Skeletal muscle cell (primary cell): ENCODE measurements around the gene PTPRT.

Experiments
- DNase-seq: peaks from one replicate; pipeline ENCODE4 v3.0.0-alpha.2; 2010; ENCODE audit warnings: low read depth
- H3K4me3 ChIP-seq: 2 replicates; pipeline ENCODE4 v1.5.1; 2011; ENCODE audit warnings: low read depth, mild to moderate bottlenecking, control low read depth, low read length, moderate library complexity

The PTPRT gene

GRCh38 chr20:42610070-42610469, 579.6 kb downstream of the PTPRT start:
- DNase-seq: no peak
- no peak overlapping the region for H3K4me3 ChIP-seq

- no peak overlapping the region for H3K4me3 ChIP-seq
- no peak for DNase-seq
Measured at GRCh38 chr20:42609618-42610017, 580.1 kb downstream of the PTPRT start.

- no peak for DNase-seq
Measured at GRCh38 chr20:42604998-42605956, 584.4 kb downstream of the PTPRT start.

DNA sequence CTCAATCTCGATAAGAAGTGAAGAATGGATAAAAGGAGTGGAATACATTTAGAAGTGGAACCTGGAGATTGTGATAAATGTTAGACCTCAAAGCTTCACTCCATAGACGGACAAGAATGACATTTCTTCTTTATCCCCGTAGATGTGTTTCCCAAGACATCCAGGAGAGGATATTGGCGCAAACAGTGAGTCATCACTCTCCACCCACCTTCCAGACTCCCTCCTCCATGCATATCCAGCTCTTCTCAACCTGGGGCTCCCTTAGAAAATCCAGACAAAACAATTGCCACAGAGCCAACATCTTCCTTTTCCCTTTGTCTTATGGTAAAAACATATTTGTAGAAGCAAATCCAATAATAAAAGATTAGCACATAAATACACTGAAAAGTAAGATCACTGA, 586.1 kb downstream of the PTPRT start:
- no peak for DNase-seq
- H3K4me3 ChIP-seq: no peak overlapping the region

More at GRCh38 chr20:42604998-42605956, 584.4 kb downstream of the PTPRT start:
- H3K4me3 ChIP-seq: no peak overlapping the region

- no peak for DNase-seq
- no peak overlapping the region for H3K4me3 ChIP-seq
Measured at GRCh38 chr20:42598581-42598980, 591.1 kb downstream of the PTPRT start.

- no peak for DNase-seq
- no peak overlapping the region for H3K4me3 ChIP-seq
Measured at GRCh38 chr20:42595625-42596024, 594.1 kb downstream of the PTPRT start.

DNA sequence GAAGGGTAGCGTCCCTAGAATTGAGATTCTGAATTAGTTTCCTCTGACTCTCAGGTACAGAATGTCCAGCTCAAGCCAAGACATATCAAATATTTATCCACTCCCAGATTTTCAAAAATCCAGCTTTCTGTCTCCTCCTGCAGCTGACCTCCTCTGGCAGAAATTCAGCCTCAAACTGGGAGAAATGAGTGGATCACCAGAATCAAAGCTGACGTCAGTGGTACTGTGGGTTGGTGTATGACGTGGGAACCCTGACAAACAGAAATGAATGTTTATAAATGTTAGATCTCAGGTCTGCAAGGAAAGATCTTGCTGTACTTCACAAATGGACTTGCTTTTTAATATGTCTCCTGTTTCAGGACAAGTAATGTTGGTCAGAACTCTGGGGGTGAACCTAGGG, 595.0 kb downstream of the PTPRT start:
- DNase-seq: no peak
- H3K4me3 ChIP-seq: no peak overlapping the region

DNA sequence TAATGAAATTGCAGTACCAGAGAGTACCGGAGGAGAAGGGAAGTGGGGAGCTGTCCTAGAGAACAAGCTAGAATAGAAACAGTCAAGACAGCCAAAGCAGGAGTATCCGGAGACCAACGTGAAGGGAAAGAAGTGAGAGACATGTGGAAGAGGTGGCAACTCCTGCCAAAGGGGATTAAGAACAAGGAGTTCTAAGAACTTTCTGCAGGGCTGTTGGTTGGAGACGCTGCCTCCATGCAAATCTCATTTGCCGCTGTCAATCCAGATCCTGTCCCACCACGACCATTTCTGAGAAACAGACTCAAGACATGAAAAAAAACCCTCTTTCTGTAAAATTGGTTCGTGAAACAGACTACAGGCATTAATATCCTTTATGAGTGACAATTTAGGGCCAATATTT, 595.7 kb downstream of the PTPRT start:
- DNase-seq: no peak
- no peak overlapping the region for H3K4me3 ChIP-seq

DNA sequence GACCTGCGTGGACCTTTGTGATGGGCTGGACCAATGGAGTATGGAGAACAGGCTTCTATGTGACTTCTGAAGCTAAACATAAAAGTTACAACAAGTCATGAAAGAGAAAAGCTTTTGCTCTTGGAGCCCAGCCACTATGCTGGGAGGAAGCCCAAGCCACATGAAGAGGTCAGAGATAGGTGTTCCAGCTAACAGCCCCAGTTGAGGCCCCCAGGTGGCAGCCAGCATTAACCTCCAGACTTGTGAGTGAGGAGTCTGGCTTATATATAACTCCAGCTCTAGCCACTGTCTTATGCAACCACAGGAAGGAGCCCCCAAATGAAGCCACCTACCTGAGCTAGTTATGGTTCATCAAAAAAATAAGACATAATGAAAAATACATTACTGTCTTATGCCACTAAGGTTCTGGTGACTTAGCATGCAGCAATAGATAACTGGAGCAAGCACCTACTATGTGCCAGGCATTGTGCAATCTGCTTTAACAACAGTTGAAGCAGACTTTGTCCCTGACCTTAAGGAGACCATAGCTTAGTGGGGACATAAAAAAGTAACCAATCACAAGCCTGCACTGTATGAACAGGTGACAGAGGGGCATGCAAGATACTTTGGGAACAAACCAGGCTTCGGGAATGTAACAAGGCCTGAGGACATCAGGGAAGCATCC, 599.6 kb downstream of the PTPRT start:
- H3K4me3 ChIP-seq: no peak overlapping the region

GRCh38 chr20:42588847-42589246, 600.9 kb downstream of the PTPRT start:
- no peak for DNase-seq
- H3K4me3 ChIP-seq: no peak overlapping the region

More for the DNA sequence above, 599.6 kb downstream of the PTPRT start:
- no peak for DNase-seq

DNA sequence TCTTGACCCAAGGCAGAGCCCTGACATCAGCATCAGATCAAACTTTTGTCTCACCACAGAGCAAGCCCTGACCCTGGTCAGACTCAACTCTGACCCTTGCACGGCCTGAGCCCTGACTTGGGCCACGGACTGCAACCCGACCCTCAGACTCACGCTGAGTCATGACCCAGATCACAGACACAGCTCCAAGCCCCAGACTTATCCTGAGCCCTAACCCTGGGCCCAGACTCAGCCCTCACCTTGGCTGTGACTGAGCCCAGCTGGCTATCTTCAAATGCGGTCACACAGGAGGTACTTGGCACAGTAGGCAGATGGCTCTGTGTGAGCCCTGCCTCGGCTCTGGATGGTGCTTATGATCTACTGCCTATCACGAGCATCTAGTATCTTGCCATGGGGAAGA, 602.3 kb downstream of the PTPRT start:
- H3K4me3 ChIP-seq: no peak overlapping the region
- DNase-seq: no peak

DNA sequence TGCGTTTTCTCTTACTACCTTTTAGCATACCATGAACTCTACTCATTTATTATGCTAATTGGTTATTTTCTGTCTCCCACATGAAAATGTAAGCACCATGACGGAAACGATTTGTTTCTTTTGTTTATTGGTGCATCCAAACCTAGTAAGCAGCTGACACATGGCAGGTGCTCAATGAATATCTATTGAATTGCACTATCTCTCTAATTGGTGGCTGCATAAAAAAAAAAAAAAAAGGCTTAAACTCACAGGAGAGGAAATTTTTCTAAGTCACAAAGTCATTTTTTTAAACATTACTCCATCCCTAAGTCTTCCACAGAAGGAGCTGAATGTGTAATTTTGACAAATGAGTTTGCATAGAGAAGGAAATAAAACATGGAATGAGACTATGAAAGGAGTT, 608.4 kb downstream of the PTPRT start:
- DNase-seq: no peak
- no peak overlapping the region for H3K4me3 ChIP-seq

GRCh38 chr20:42576167-42576566, 613.5 kb downstream of the PTPRT start:
- DNase-seq: no peak
- H3K4me3 ChIP-seq: no peak overlapping the region

GRCh38 chr20:42572320-42573016, 617.2 kb downstream of the PTPRT start:
- no peak overlapping the region for H3K4me3 ChIP-seq
- no peak for DNase-seq

DNA sequence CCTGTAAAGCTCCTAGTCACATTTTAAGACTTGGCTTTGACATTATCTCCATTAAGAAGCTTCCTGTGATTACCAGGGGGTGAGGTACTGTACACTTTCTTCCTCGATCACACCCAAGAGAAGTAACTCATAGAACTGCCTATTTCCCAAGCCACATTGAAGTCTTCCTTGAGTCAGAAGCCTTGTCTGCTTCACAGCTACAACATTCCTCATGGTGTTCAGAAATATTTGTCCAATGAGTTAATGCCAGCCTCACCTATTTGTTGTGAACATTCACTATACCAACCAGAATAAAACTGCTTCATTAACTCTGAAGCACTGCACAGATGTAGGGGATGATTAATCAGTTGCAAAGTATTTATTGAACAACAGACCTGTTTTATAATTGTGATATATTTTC, 622.3 kb downstream of the PTPRT start:
- no peak for DNase-seq

GRCh38 chr20:42565235-42565995, 624.3 kb downstream of the PTPRT start:
- no peak overlapping the region for H3K4me3 ChIP-seq
- DNase-seq: no peak

More for the DNA sequence above, 622.3 kb downstream of the PTPRT start:
- H3K4me3 ChIP-seq: no peak overlapping the region

DNA sequence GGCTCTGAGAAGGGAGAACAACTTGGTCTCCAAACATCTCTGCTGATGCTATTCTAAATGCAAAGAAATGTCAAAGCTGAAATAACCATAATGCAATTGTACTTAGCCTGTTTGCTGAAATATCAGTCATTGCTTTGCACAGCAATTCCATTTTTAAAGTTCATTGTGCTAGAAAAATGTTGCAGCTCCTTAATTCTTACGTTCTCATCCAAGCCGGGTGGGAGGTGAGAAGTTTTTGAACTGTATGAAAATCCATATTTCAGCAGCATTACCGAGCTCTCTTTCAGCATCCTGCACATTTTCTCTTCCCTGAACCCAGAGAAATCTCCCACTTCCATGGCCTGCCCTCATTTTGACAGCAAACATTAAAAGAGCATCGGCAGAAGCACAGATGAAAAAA, 630.0 kb downstream of the PTPRT start:
- DNase-seq: no peak
- no peak overlapping the region for H3K4me3 ChIP-seq

DNA sequence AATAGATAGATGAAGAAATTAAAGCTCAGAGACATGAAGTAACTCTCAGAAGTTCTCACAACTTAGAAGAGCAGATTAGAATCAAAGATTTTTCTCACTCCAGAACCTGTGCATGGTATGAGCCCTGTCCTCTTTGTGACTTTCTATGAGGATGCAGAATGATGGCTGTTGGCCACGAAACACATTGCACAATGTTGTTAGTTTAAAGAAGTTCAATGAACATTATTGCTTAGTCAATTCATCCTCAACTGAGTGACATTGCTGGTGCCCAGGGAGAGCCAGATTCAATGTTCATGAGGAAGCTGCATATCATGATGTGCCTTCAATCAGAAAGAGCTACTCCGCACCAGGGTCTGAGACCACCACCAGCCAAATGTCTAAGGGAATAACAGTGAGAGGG, 633.1 kb downstream of the PTPRT start:
- DNase-seq: no peak
- H3K4me3 ChIP-seq: no peak overlapping the region

DNA sequence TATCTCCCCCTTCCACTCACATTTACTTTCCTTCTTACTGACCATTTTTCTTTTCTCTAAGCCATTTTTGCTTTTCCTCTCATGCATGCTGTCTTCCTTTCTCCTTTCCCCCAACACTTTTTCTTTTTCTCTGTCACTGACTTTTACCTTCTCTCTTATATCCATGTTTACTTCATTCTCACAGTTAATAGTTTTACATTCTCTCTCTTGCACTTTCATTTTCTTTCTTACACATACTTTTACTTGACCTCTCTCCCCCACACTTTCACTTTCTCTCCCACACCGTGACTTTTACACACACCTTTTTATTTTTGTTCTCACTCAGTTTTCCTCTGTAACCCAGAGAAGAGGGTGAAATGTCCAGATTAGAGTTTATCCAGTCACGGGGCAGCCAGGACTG, 636.3 kb downstream of the PTPRT start:
- DNase-seq: no peak
- no peak overlapping the region for H3K4me3 ChIP-seq
